Endodermal cell (in vitro differentiated cells): ENCODE data around the gene SHISA4. TPM values are rescaled to one million over a fixed set of nuclear protein-coding genes. Genes with fewer than 3 reads are reported as not detected.
"Not testable (repeated sequence)": the region's sequence is repeated elsewhere in the genome, so short reads cannot be mapped to it uniquely, and the experiment has no call there.

Experiments used
- DNase-seq: peaks from one replicate; pipeline ENCODE4 v3.0.0-alpha.2; 2017
- H3K27ac ChIP-seq: 2 replicates; pipeline ENCODE4 v1.5.1; 2013; ENCODE audit warnings: mild to moderate bottlenecking, low read depth, low read length, moderate library complexity
- H3K27me3 ChIP-seq: 2 replicates; pipeline ENCODE4 v1.6.1; 2013; ENCODE audit warnings: mild to moderate bottlenecking, low read length, moderate library complexity; ENCODE audit not compliant: insufficient read depth, control insufficient read depth, poor library complexity, severe bottlenecking
- H3K36me3 ChIP-seq: 2 replicates; pipeline ENCODE4 v1.7.0; 2013; ENCODE audit warnings: mild to moderate bottlenecking, low read length, moderate library complexity; ENCODE audit not compliant: control insufficient read depth, insufficient read depth
- H3K4me1 ChIP-seq: one replicate; pipeline ENCODE4 v1.7.0; 2013; ENCODE audit warnings: low read length; ENCODE audit not compliant: control insufficient read depth, insufficient read depth
- H3K4me3 ChIP-seq: 2 replicates; pipeline ENCODE4 v1.5.1; 2013; ENCODE audit warnings: mild to moderate bottlenecking, low read length, moderate library complexity
- H3K9ac ChIP-seq: 2 replicates; pipeline ENCODE4 v1.6.1; 2013; ENCODE audit warnings: mild to moderate bottlenecking, low read length, moderate library complexity; ENCODE audit not compliant: poor library complexity, severe bottlenecking; ENCODE audit errors: extremely low read depth
- H3K9me3 ChIP-seq: 2 replicates; pipeline ENCODE4 v1.6.1; 2013; ENCODE audit warnings: mild to moderate bottlenecking, low read length, moderate library complexity; ENCODE audit not compliant: control insufficient read depth
- H3K27ac Mint-ChIP-seq: 2 replicates; pipeline ENCODE4 v1.8.0; 2020; ENCODE audit warnings: mixed read lengths
- H3K27me3 Mint-ChIP-seq: 2 replicates; pipeline ENCODE4 v1.8.0; 2021; ENCODE audit warnings: mild to moderate bottlenecking, mixed read lengths; ENCODE audit not compliant: insufficient read depth
- H3K36me3 Mint-ChIP-seq: 2 replicates; pipeline ENCODE4 v1.8.0; 2020; ENCODE audit warnings: low read depth, mixed read lengths
- H3K4me1 Mint-ChIP-seq: 2 replicates; pipeline ENCODE4 v1.8.0; 2020; ENCODE audit warnings: mixed read lengths
- H3K4me3 Mint-ChIP-seq: 2 replicates; pipeline ENCODE4 v1.8.0; 2020; ENCODE audit warnings: mild to moderate bottlenecking, moderate library complexity, mixed read lengths
- H3K9me3 Mint-ChIP-seq: 2 replicates; pipeline ENCODE4 v1.8.0; 2020; ENCODE audit warnings: mild to moderate bottlenecking, mixed read lengths
- CTCF ChIP-seq: fragments of 200-600 bp; sonication (generic); conservative IDR thresholded peaks from 2 replicates; pipeline ENCODE4 v1.5.0; 2021; ENCODE audit warnings: antibody characterized with exemption, mild to moderate bottlenecking
- WGBS, 2 experiments: methylation state at CpG; one replicate each; pipeline versions ENCODE4 v1.1.5 to v1.1.7; 2013; ENCODE audit warnings: missing lambda C conversion rate in 2 of 2, mixed read lengths in 1 of 2; ENCODE audit not compliant: insufficient coverage in 1 of 2, insufficient read length in 1 of 2; 5-methylcytosine and 5-hydroxymethylcytosine counted together
- total RNA-seq, 2 donors: library from RNA; stranded (reverse); fragmentation: NEBNext Ultra II Directional in 1 of 2; extraction: Animal tissue kit (Norgen Biotek cat#: 25700) in 1 of 2; gene quantifications; 2 replicates in 1 of 2; 3 replicates in 1 of 2; pipeline ENCODE4 v1.2.1, GENCODE V29; 2021

SHISA4 gene
- total RNA-seq, 2 donors from 2014 or later = 5.8 to 7.3 TPM

GRCh38 chr1:201939574-201939973 is 50.9 kb downstream of the SHISA4 start:
- no peaks in the 10 kb centered on the region for H3K36me3 Mint-ChIP-seq
- no peak overlapping the region for H3K27ac Mint-ChIP-seq
- 92 to 95% methylated on average over 4 to 5 of the region's 5 CpGs for WGBS, 2 experiments
- H3K9me3 Mint-ChIP-seq = no peaks in the 10 kb centered on the region
- no peak overlapping the region for H3K4me3 Mint-ChIP-seq
- Histone ChIP-seq H3K9ac (no peak overlapping the region), H3K9me3 (no peaks in the 10 kb centered on the region), H3K4me3 (no peak overlapping the region), H3K27ac (no peak overlapping the region), H3K27me3 (peaks cover 5% of the 10 kb centered on the region), H3K4me1 (no peaks in the 10 kb centered on the region), H3K36me3 (no peaks in the 10 kb centered on the region)
- peaks cover 5% of the 10 kb centered on the region for H3K27me3 Mint-ChIP-seq
- H3K4me1 Mint-ChIP-seq = peaks cover 20% of the 10 kb centered on the region
- no peak for TF ChIP-seq CTCF
- no peak for DNase-seq

- H3K4me1 Mint-ChIP-seq = peaks cover 25% of the 10 kb centered on the region
- not testable (repeated sequence) for H3K9me3 Mint-ChIP-seq, H3K9me3 ChIP-seq, H3K27me3 Mint-ChIP-seq, H3K36me3 ChIP-seq, H3K4me1 ChIP-seq, H3K27ac Mint-ChIP-seq, H3K9ac ChIP-seq, H3K27me3 ChIP-seq, H3K27ac ChIP-seq, H3K4me3 ChIP-seq, H3K4me3 Mint-ChIP-seq, H3K36me3 Mint-ChIP-seq
- peak; percentile 77 for DNase-seq
- WGBS, 2 experiments = 91 to 94% methylated on average over 6 to 9 of the region's 10 CpGs
- TF ChIP-seq CTCF = peak; percentile 51
These were observed 51.6 kb downstream of the SHISA4 start for GRCh38 chr1:201940316-201940715.

GRCh38 chr1:201941420-201942128 is 52.9 kb downstream of the SHISA4 start:
- H3K4me3 ChIP-seq = peak overlapping the region; percentile 61
- peak overlapping the region; percentile 54 for H3K4me3 Mint-ChIP-seq
- H3K9ac ChIP-seq = peak overlapping the region; percentile 47
- DNase-seq = peak; percentile 94
- peaks cover under 1% of the 10 kb centered on the region for H3K27me3 ChIP-seq
- H3K9me3 ChIP-seq = no peaks in the 10 kb centered on the region
- no peaks in the 10 kb centered on the region for H3K4me1 ChIP-seq
- TF ChIP-seq CTCF = peak; percentile 41
- peak overlapping the region; percentile 96 for H3K27ac Mint-ChIP-seq
- no peaks in the 10 kb centered on the region for H3K9me3 Mint-ChIP-seq
- H3K36me3 Mint-ChIP-seq = no peaks in the 10 kb centered on the region
- WGBS, 2 experiments = 11 to 80% methylated on average over 1 to 18 of the region's 18 CpGs
- peaks cover 6% of the 10 kb centered on the region for H3K27me3 Mint-ChIP-seq
- H3K4me1 Mint-ChIP-seq = peaks cover 36% of the 10 kb centered on the region
- peak overlapping the region; percentile 36 for H3K27ac ChIP-seq
- no peaks in the 10 kb centered on the region for H3K36me3 ChIP-seq
